ENCODE data around the gene TLL2.

The TLL2 gene

GRCh38 chr10:96493871-96494525 lies 19.7 kb downstream of the TLL2 start:
- Histone ChIP-seq H2AFZ (ENCODE audit: low read length, unreplicated experiment) (no peak overlapping the region), H3K4me3 (ENCODE audit: low read depth, low read length) (no peak overlapping the region)

GRCh38 chr10:96493254-96493653 lies 20.5 kb downstream of the TLL2 start:
- Histone ChIP-seq H2AFZ (ENCODE audit: low read length, unreplicated experiment) (no peak overlapping the region), H3K4me1 (ENCODE audit: control insufficient read depth, insufficient read depth, low read length, unreplicated experiment) (no peaks in the 10 kb centered on the region), H3K36me3 (ENCODE audit: insufficient read depth, low read length) (no peaks in the 10 kb centered on the region), H3K79me2 (ENCODE audit: control insufficient read depth, insufficient read depth, low read length, unreplicated experiment) (no peaks in the 10 kb centered on the region), H3K27me3 (ENCODE audit: insufficient read depth, low read length) (peaks cover 62% of the 10 kb centered on the region), H3K27ac (ENCODE audit: low read depth, low read length) (no peak overlapping the region), H3K4me3 (ENCODE audit: low read depth, low read length) (no peak overlapping the region)

More at GRCh38 chr10:96493871-96494525, 19.7 kb downstream of the TLL2 start:
- H3K79me2 ChIP-seq (ENCODE audit: control insufficient read depth, insufficient read depth, low read length, unreplicated experiment), result no peaks in the 10 kb centered on the region
- H3K36me3 ChIP-seq (ENCODE audit: insufficient read depth, low read length), result no peaks in the 10 kb centered on the region
- H3K27ac ChIP-seq (ENCODE audit: low read depth, low read length), result no peak overlapping the region
- H3K4me1 ChIP-seq (ENCODE audit: control insufficient read depth, insufficient read depth, low read length, unreplicated experiment), result no peaks in the 10 kb centered on the region
- peaks cover 62% of the 10 kb centered on the region for H3K27me3 ChIP-seq (ENCODE audit: insufficient read depth, low read length)

GRCh38 chr10:96491303-96491702 lies 22.4 kb downstream of the TLL2 start:
- H2AFZ ChIP-seq (ENCODE audit: low read length, unreplicated experiment), result no peak overlapping the region
- no peak overlapping the region for H3K4me3 ChIP-seq (ENCODE audit: low read depth, low read length)
- no peak overlapping the region for H3K27ac ChIP-seq (ENCODE audit: low read depth, low read length)
- H3K79me2 ChIP-seq (ENCODE audit: control insufficient read depth, insufficient read depth, low read length, unreplicated experiment), result no peaks in the 10 kb centered on the region
- H3K4me1 ChIP-seq (ENCODE audit: control insufficient read depth, insufficient read depth, low read length, unreplicated experiment), result no peaks in the 10 kb centered on the region
- no peaks in the 10 kb centered on the region for H3K36me3 ChIP-seq (ENCODE audit: insufficient read depth, low read length)
- peaks cover 67% of the 10 kb centered on the region for H3K27me3 ChIP-seq (ENCODE audit: insufficient read depth, low read length)

- H3K27me3 ChIP-seq (ENCODE audit: insufficient read depth, low read length), result peaks cover 69% of the 10 kb centered on the region
- H3K36me3 ChIP-seq (ENCODE audit: insufficient read depth, low read length), result no peaks in the 10 kb centered on the region
- H2AFZ ChIP-seq (ENCODE audit: low read length, unreplicated experiment), result no peak overlapping the region
- no peak overlapping the region for H3K4me3 ChIP-seq (ENCODE audit: low read depth, low read length)
- no peaks in the 10 kb centered on the region for H3K4me1 ChIP-seq (ENCODE audit: control insufficient read depth, insufficient read depth, low read length, unreplicated experiment)
- H3K79me2 ChIP-seq (ENCODE audit: control insufficient read depth, insufficient read depth, low read length, unreplicated experiment), result no peaks in the 10 kb centered on the region
- no peak overlapping the region for H3K27ac ChIP-seq (ENCODE audit: low read depth, low read length)
Measured at GRCh38 chr10:96488161-96488935, 25.4 kb downstream of the TLL2 start.

GRCh38 chr10:96482815-96483588 lies 30.7 kb downstream of the TLL2 start:
- Histone ChIP-seq H3K4me1 (ENCODE audit: control insufficient read depth, insufficient read depth, low read length, unreplicated experiment) (no peaks in the 10 kb centered on the region), H3K79me2 (ENCODE audit: control insufficient read depth, insufficient read depth, low read length, unreplicated experiment) (no peaks in the 10 kb centered on the region)

GRCh38 chr10:96478355-96478754 lies 35.4 kb downstream of the TLL2 start:
- Histone ChIP-seq H3K4me1 (ENCODE audit: control insufficient read depth, insufficient read depth, low read length, unreplicated experiment) (no peaks in the 10 kb centered on the region), H3K36me3 (ENCODE audit: insufficient read depth, low read length) (no peaks in the 10 kb centered on the region), H3K79me2 (ENCODE audit: control insufficient read depth, insufficient read depth, low read length, unreplicated experiment) (no peaks in the 10 kb centered on the region), H3K4me3 (ENCODE audit: low read depth, low read length) (no peak overlapping the region), H3K27me3 (ENCODE audit: insufficient read depth, low read length) (peaks cover 69% of the 10 kb centered on the region), H3K27ac (ENCODE audit: low read depth, low read length) (no peak overlapping the region), H2AFZ (ENCODE audit: low read length, unreplicated experiment) (no peak overlapping the region)

More at GRCh38 chr10:96482815-96483588, 30.7 kb downstream of the TLL2 start:
- Histone ChIP-seq H3K4me3 (ENCODE audit: low read depth, low read length) (no peak overlapping the region), H3K27ac (ENCODE audit: low read depth, low read length) (no peak overlapping the region), H2AFZ (ENCODE audit: low read length, unreplicated experiment) (no peak overlapping the region), H3K27me3 (ENCODE audit: insufficient read depth, low read length) (peaks cover 69% of the 10 kb centered on the region), H3K36me3 (ENCODE audit: insufficient read depth, low read length) (no peaks in the 10 kb centered on the region)

GRCh38 chr10:96473866-96474265 lies 39.9 kb downstream of the TLL2 start:
- Histone ChIP-seq H3K79me2 (ENCODE audit: control insufficient read depth, insufficient read depth, low read length, unreplicated experiment) (no peaks in the 10 kb centered on the region), H3K4me3 (ENCODE audit: low read depth, low read length) (no peak overlapping the region), H3K4me1 (ENCODE audit: control insufficient read depth, insufficient read depth, low read length, unreplicated experiment) (no peaks in the 10 kb centered on the region), H2AFZ (ENCODE audit: low read length, unreplicated experiment) (no peak overlapping the region), H3K27ac (ENCODE audit: low read depth, low read length) (no peak overlapping the region), H3K36me3 (ENCODE audit: insufficient read depth, low read length) (no peaks in the 10 kb centered on the region), H3K27me3 (ENCODE audit: insufficient read depth, low read length) (peaks cover 83% of the 10 kb centered on the region)

- Histone ChIP-seq H2AFZ (ENCODE audit: low read length, unreplicated experiment) (no peak overlapping the region), H3K4me1 (ENCODE audit: control insufficient read depth, insufficient read depth, low read length, unreplicated experiment) (no peaks in the 10 kb centered on the region)
Measured at GRCh38 chr10:96470116-96470743, 43.5 kb downstream of the TLL2 start.

GRCh38 chr10:96468845-96469244 lies 44.9 kb downstream of the TLL2 start:
- Histone ChIP-seq H3K4me1 (ENCODE audit: control insufficient read depth, insufficient read depth, low read length, unreplicated experiment) (no peaks in the 10 kb centered on the region), H3K27me3 (ENCODE audit: insufficient read depth, low read length) (peaks cover 97% of the 10 kb centered on the region), H3K36me3 (ENCODE audit: insufficient read depth, low read length) (no peaks in the 10 kb centered on the region), H3K79me2 (ENCODE audit: control insufficient read depth, insufficient read depth, low read length, unreplicated experiment) (no peaks in the 10 kb centered on the region), H3K4me3 (ENCODE audit: low read depth, low read length) (no peak overlapping the region), H2AFZ (ENCODE audit: low read length, unreplicated experiment) (no peak overlapping the region), H3K27ac (ENCODE audit: low read depth, low read length) (no peak overlapping the region)

More at GRCh38 chr10:96470116-96470743, 43.5 kb downstream of the TLL2 start:
- no peak overlapping the region for H3K4me3 ChIP-seq (ENCODE audit: low read depth, low read length)
- no peak overlapping the region for H3K27ac ChIP-seq (ENCODE audit: low read depth, low read length)
- H3K27me3 ChIP-seq (ENCODE audit: insufficient read depth, low read length), result peaks cover 99% of the 10 kb centered on the region
- no peaks in the 10 kb centered on the region for H3K79me2 ChIP-seq (ENCODE audit: control insufficient read depth, insufficient read depth, low read length, unreplicated experiment)
- no peaks in the 10 kb centered on the region for H3K36me3 ChIP-seq (ENCODE audit: insufficient read depth, low read length)

- Histone ChIP-seq H3K27ac (ENCODE audit: low read depth, low read length) (no peak overlapping the region), H3K4me1 (ENCODE audit: control insufficient read depth, insufficient read depth, low read length, unreplicated experiment) (no peaks in the 10 kb centered on the region), H2AFZ (ENCODE audit: low read length, unreplicated experiment) (no peak overlapping the region), H3K79me2 (ENCODE audit: control insufficient read depth, insufficient read depth, low read length, unreplicated experiment) (no peaks in the 10 kb centered on the region), H3K4me3 (ENCODE audit: low read depth, low read length) (no peak overlapping the region), H3K27me3 (ENCODE audit: insufficient read depth, low read length) (peaks cover 78% of the 10 kb centered on the region), H3K36me3 (ENCODE audit: insufficient read depth, low read length) (no peaks in the 10 kb centered on the region)
Measured at GRCh38 chr10:96465599-96465998, 48.1 kb downstream of the TLL2 start.

All from ACC112 (cell line).